ENCODE results near the gene MRM3.
"Not testable (repeated sequence)": the region's sequence is repeated elsewhere in the genome, so short reads cannot be mapped to it uniquely, and the experiment has no call there.

The MRM3 gene

DNA sequence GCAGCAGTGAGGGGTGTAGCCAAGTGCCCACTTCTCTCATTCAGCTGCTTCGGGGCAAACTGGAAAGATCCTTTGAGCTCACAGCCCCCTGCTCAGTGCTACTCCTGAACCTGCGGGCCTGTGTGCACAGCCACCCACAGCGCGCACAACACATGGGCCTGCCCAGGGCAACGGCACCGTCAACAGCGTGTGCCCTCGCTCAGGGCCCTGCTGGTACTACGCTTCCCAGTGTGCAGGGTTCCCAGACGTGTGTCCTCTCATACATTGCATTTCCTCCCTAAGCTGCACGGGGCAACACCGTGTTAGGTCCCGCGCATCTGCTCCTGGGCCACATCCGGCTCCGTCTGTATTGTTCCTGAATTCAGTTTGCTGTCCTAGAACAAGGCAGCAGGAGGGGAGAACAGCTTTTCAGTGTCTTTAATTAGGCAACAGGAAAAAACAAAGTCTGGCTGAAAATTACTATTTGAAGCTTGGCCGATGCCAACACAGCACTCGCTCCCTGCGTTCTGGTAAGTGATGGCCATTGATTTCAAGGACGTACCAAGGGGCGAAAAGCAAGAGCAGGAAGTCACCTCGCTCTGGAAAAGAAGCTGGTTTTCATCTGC is 15.2 kb downstream of the MRM3 start:
- DNase-seq, result no peak

DNA sequence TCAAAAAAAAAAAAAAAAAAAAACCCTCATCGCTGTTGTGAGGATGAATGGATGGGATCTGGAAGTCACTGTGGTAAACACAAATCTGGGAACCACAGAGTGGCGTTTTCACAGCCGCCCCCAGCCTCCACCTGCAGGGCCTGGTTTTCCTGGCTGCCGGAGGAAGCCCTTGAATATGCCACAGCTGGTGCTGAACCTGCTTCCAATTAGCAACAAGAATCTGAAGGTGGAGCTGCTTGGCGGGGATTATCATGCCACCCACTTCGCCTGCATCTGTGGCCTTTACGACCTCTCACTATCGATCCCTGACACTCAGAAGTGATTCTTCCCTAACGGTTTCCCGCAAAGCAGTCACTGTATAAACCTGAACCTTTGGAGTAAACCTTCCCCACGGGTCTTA is 16.1 kb downstream of the MRM3 start:
- no peak for DNase-seq

GRCh38 chr17:799261-799660 is 17.1 kb downstream of the MRM3 start:
- DNase-seq, result no peak

DNA sequence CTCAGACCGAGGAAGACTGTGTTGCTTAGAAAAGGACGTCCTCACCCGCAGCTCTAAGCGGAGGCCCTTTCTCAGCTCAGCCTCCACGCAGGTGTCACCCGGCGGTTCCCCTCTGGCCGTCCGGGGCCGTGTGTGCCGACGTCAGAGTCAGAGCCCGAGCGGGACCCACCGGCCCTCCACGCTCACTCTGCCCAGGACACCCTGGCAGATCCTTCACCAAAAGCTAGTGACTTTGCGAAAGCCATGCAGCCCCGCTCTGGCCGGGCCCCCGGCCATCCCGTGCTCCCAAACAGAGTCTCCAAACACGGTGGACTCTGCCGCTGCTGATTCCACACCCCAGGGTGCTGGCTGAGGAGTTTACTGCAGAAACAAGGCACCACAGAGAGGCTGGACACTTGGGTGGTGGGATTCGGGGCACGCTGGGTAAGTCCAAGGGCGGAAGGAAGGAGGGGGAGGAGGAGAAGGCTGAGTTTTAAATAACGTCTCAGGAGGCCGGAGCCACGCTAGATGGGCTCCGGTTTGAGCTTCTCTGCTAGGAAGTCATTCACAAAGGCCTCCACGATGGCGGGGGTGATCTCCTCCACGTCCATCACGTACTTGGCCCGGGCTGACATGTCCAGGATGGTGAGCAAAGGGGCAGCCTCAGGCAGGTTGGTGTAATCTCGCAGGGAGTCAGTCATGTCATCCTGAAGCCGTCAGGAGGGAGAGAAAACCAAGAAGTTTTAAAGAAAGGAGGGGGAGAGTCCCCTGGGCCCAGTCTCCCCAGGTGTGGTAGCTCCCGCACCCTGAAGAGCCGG is 18.5 kb downstream of the MRM3 start:
- no peak for DNase-seq

GRCh38 chr17:801660-802059 is 19.5 kb downstream of the MRM3 start:
- DNase-seq, result no peak

DNA sequence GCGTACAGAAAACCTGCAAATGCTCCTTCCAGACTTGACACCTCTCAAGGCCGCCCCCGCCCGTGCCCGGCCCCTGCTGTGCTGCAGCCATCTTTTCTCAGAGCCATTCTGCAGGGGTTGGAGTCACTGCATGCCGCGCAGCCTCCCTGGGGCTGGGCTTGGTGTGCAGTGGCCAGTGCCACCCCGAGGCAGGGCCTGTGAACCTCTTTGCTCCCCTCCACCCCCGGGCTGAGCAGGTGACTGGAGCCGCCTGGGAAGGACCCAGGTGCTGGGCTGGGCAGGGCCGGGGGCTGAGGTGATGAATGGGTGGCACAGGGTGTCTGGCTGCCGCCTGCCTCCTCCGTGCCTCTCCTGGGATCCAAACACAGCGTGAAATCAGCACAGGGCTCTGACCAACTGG is 20.3 kb downstream of the MRM3 start:
- no peak for DNase-seq

DNA sequence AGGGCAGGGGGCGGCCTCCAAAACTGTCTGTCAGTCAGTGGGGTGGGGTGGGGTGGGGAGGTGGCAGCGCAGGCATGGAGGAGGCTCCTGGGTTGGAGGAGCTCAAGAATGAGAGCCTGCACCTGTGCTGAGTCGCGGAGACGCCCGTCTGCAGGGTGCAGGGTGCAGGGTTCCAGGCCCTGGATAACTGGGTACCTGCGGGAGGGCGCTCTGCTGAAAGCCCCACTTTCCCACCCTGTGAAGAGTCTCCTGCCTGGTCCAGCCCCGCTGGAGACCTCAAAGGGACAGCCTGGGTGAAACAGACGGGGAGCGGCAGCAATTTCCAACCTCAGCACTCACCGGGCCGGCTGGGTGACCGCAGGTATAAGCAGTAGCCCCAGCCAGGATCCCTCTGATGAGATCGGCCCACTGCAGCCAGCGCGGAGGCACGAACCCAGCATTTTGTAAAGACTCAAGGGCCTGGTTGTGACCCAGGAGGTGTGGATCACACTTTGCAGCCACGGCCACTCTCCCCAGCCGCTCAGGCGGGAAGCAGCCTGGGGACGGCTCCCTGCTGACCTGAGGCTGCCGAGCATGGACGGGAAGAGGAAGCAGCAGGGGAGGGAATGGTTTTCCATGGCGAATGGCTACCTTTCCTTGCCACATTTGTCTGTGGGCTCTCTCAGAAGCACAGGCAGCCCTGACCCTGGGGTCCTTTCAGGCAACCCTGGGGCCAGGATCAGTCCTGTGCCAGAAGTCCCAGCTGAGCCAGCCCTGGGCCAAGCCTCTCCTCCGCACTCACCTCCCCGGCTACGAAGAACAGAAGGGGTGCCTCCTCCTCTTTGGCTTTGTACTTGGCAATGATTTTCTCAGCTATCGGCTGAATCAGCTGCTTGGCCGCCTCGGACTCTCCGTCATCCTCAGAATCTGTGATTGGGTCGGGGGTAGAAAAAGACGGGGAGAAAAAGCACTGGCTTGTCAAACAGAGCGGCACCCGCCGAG is 21.0 kb downstream of the MRM3 start:
- DNase-seq, result no peak

- DNase-seq, result no peak
Measured at GRCh38 chr17:804541-805435, 22.6 kb downstream of the MRM3 start.

- DNase-seq, result not testable (repeated sequence)
Measured at GRCh38 chr17:805886-806285, 23.7 kb downstream of the MRM3 start.

DNA sequence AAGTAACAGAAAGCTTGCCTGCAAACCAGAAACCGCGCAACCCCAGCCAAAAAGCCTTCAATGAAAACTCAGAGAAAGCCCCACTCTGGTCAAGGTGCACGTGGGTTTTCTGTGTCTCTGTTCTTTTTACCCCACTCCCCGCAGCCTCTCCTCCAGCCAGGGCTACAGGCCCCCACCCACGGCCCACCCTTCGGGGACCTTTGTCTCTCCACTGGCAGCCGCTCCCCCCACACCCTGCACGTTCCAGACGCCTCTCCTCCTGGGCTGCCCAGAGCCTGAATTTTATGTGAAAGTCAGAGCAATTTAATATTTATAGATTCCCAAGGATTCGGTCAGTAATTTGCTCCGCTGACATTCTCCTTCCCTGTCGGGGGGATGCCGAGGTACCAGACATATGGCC is 24.2 kb downstream of the MRM3 start:
- no peak for DNase-seq

- no peak for DNase-seq
Measured at GRCh38 chr17:806781-807522, 24.8 kb downstream of the MRM3 start.

DNA sequence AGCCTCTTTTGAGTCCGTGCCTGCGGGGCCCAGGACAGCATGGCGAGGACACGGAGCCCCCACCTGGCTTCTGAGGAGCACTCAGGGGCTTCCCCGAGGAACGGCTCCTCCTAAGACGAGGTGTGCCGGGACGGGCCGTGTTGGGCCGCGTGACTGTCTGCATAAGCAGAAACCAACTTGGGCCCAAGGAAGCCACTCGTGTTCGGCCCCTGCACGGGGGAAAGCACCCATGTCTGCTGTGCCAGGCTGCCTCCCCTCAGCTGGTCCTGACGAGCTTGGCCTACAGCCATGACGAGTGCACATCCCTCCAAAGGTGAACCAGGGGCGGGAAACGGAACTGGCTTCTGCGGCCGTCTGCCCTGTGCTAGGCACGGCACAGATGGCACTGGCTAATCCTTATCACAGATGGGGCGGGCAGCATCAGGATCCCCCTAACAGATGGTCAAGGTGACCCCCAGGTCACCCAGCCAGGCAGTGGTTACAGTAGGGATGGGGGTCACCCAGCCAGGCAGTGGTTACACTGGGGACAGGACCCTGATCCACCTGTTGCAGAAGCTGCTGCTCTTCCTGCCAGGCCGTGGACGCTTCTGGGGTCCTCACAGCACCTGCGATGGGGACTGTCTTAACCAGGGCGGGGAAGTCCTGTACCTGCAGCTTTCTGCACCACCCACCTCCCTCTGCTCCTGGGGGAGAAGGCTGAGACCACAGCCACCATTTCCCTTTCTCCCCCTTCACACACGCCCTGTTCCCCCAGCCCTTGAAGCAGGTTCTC is 25.6 kb downstream of the MRM3 start:
- no peak for DNase-seq

DNA sequence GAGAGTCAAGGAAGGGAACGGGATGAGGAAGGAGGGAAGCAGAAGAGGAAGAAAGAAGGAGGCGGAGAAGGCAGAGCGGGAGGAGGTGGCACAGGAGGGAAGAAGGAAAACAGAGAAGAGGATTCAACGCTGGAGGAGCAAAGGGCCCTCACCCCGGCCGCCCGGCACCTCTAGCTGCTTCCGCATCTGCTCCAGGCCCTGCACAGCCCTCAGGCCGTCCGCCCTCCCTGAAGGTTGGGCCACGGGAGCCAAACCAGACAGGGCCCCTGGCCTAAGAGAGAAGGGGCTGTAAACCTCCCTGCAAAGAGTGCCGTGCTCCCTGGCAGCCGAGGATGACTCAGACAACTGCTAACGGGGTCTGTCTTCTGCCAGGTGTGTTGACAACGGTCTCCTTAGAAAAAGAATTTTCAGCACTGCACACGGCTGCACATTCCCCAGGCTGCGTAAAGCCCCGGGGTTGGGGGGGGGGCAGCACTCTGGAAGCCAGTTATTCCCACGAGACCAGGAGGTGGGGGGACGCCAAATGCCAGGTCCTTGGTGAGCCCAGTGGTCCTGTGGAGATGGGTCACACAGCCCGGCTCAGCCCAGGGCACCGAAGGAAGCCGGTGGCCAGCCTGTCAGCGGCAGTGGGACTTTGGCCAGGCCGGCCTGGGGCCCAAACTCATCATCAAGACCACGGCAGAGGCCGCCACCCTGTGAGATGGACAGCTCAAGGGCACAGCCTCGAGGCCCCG is 29.1 kb downstream of the MRM3 start:
- DNase-seq, result no peak

DNA sequence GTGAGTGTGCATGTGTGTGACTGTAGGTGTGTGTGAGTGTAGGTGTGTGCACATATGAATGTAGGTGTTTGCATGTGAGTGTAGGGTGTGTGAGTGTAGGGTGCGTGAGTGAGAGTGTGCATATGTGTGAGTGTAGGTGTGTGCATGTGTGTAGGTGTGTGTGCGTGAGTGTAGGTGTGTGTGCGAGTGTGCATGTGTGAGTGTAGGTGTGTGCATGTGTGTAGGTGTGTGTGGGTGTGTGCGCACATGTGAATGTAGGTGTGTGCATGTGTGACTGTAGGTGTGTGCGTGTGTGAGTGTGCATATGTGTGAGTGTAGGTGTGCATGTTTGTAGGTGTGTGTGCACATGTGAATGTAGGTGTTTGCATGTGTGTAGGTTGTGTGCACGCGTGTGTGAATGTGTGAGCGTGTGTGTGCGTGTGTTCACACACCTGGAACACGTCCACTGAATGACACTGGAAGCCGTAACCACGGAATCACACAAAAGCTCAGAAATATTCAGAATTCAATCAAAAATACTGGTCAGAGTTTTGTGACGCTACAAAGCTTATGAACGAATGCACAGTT is 30.6 kb downstream of the MRM3 start:
- DNase-seq, result no peak

DNA sequence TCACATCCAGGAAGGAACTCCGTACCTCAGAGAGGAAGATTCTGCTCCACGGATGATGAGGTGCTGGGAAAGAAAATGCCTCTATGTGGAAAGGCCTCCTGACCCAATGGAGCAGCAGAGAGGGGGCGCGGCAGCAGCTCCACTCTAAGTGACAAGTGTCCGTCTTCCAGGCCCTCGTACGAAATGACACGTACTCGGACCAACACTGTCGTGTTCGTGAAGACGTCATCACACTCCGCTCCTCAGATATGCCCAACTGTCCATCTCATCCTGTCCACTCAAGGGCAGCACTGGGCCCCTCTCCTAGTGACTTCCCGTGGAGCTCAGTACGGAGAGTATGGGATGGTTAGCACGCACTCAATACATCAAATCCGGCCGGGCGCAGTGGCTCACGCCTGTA is 32.2 kb downstream of the MRM3 start:
- DNase-seq, result no peak

- DNase-seq, result no peak
Measured at GRCh38 chr17:819251-819650, 37.1 kb downstream of the MRM3 start.

- DNase-seq, result no peak
Measured at GRCh38 chr17:823501-823902, 41.3 kb downstream of the MRM3 start.

DNA sequence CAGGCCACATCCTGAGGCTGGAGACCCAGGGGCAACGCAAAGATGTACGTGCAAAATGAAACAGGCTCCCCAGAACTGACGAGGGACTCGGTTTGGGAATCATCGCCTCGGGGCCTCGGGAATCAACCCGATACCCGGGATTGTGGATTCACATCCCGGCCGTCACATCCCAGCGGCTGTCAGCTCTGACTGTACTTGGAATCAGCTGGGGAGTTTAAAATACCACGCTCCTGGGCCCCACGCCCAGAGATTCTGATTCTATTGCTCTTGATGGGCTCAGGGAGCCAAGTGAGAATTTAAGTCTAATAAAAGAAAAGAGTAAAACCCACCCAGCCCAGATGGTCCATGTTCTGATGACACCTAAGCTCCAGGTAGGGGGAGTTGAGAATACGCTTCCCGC is 42.2 kb downstream of the MRM3 start:
- no peak for DNase-seq

DNA sequence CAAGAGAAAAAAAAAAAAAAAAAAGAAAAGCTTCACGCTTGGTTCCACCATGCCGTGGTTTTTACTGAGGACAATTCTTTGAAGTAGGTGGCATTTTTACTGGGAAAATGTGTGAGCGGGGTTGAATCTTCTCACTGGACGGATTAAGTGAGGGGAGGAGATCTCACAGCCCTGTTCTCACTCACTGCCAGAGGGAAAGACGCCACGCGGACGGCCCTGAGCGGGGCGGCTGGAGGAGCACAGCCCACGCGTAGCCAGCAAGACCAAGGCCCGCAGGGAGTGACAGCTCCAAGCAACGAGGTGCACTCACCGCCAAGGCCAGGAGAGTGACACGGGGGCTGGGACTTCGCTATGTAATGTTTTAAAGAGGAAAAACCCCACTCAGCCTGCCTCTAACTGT is 43.1 kb downstream of the MRM3 start:
- no peak for DNase-seq

- no peak for DNase-seq
Measured at GRCh38 chr17:826778-827177, 44.6 kb downstream of the MRM3 start.

Data from stimulated activated CD4-positive, alpha-beta T cell treated with anti-CD3 and anti-CD28 coated beads, Interleukin-4, amount 100 ng/mL, for 24 hours (primary cell).